Hindlimb muscle (tissue), 1 donor: ENCODE data around the gene ABCA4. TPM values are rescaled to one million over a fixed set of nuclear protein-coding genes. Genes with fewer than 3 reads are reported as not detected.

Source experiments
- polyA plus RNA-seq: library from polyadenylated mRNA; unstranded; fragments of 120-200 nt; gene quantifications from one replicate; pipeline ENCODE4 v1.2.1, GENCODE V29; 2013; ENCODE audit not compliant: insufficient read length

ABCA4 gene
- polyA plus RNA-seq, 1 donor = 0.71 TPM

Other genes with a start within 250 kb of the ABCA4 start
- gene DNTTIP2, start 241.9 kb downstream of the ABCA4 start, polyA plus RNA-seq = 40.0 TPM
- gene GCLM, start 211.7 kb downstream of the ABCA4 start, polyA plus RNA-seq = 6.1 TPM
- gene ARHGAP29, start 116.4 kb upstream of the ABCA4 start, polyA plus RNA-seq = 36.1 TPM